GM19239 (cell line): ENCODE results near the gene MUC5AC.

Experiments
- DNase-seq: peaks from one replicate; pipeline ENCODE4 v3.0.0; 2011; ENCODE audit warnings: low spot score; ENCODE audit not compliant: insufficient read length
- FAIRE-seq: peaks from 2 replicates; lab custom pipeline; 2011; peaks lifted over from hg19 to GRCh38; lab: Jason Lieb, UNC

MUC5AC gene

GRCh38 chr11:1219834-1220815 lies 62.4 kb downstream of the MUC5AC start:
- no peak for FAIRE-seq
- DNase-seq: no peak

GRCh38 chr11:1220941-1221721 lies 63.4 kb downstream of the MUC5AC start:
- no peak for DNase-seq
- FAIRE-seq: no peak

DNA sequence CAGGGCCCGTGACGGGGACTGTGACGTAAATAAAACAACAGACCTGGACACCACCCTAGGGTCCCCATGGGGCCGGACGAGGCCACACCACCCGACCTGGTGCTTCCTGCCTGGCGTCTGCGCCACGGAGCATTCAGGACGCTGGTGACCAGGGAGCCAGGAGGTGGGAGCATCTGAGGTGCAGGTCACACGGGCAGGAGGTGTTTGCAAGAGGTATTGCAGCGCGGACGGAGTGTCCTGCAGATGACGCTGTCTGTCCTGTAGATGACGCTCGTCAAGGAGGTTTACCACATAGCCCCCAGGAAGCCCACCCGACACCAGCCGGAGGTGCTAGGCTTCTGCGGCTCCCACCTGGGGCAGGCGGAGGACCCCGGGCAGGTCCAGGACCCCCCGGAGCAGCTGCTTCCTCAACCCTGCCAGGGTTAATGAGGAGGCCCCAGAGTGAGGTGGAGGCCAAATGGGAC lies 64.1 kb downstream of the MUC5AC start:
- DNase-seq (no peak), FAIRE-seq (no peak)

GRCh38 chr11:1222491-1223345 lies 65.0 kb downstream of the MUC5AC start, which contains the start of gene MUC5B:
Gene MUC5B (plus strand): TSS chr11:1223066. CDS start chr11:1223124, 58 bp downstream.
- FAIRE-seq (no peak), DNase-seq (no peak)

DNA sequence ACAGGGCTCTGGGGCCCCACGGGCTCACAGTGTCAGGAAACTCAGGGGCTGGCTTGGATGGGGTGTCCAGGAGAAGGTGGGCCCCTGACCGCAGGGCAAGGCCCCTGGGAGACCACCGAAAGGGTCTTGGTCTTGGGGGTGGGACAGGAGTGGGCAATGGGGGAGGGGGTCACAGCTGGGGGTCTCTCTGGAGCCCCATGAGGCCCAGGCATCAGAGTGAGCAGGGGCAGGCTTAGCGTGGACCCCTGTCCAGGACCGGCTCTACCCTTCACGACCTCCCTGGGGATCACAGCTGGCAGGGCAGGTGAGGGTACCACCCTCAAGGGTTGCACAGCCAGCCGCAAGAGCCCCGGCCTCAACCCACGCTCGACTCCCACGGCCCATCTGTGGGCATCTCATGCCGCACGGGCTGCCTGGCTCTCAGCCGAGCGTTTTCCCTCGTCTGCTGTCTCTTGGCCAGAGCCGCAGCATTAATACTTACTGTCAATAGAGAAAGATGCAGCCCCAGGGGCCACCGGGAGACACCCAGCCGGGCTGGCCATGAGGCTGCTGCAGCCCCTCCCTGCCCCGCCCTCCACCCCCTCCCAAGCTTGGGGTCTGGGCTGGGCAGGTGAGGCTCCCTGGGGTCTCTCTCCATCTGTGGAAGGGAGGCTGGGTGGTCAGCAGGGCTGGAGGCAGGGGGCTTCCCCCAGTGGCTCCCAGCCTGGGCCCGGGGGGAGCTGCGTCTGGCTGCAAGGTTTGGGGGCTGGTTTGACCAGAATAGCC lies 65.8 kb downstream of the MUC5AC start:
- no peak for DNase-seq
- FAIRE-seq: no peak

- FAIRE-seq: no peak
Measured at GRCh38 chr11:1224111-1224490, 66.3 kb downstream of the MUC5AC start.

GRCh38 chr11:1224491-1225385 lies 67.0 kb downstream of the MUC5AC start:
- DNase-seq: no peak
- FAIRE-seq: no peak

More at GRCh38 chr11:1224111-1224490, 66.3 kb downstream of the MUC5AC start:
- no peak for DNase-seq

GRCh38 chr11:1225386-1226225 lies 67.9 kb downstream of the MUC5AC start:
- FAIRE-seq: no peak
- no peak for DNase-seq

DNA sequence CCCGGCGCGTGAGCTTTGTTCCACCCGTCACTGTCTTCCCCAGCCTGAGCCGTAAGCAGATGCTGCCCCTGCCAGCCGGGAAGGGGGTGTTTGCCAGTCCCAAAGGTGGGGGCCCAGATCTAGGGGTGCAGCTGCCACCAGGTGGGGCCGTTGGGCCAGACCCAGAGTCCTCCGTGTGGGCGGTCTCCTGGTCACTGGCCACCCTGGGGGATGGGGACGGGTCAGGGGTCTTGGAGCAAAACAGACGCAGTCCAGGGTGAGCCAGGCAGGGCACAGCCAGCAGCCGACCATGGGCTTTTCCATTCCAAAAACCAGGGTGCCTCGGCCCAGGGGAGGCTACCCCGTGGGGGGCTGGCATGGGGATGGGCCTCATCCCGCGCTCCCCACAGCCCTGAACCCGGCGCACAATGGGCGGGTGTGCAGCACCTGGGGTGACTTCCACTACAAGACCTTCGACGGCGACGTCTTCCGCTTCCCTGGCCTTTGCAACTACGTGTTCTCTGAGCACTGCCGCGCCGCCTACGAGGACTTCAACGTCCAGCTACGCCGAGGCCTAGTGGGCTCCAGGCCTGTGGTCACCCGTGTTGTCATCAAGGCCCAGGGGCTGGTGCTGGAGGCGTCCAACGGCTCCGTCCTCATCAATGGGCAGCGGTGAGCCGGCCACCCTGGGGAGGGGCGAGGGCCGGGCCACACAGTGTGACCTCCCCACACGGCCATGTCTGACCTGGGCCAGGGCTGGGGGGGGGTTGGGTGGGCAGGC lies 68.7 kb downstream of the MUC5AC start:
- FAIRE-seq: no peak
- DNase-seq: no peak

DNA sequence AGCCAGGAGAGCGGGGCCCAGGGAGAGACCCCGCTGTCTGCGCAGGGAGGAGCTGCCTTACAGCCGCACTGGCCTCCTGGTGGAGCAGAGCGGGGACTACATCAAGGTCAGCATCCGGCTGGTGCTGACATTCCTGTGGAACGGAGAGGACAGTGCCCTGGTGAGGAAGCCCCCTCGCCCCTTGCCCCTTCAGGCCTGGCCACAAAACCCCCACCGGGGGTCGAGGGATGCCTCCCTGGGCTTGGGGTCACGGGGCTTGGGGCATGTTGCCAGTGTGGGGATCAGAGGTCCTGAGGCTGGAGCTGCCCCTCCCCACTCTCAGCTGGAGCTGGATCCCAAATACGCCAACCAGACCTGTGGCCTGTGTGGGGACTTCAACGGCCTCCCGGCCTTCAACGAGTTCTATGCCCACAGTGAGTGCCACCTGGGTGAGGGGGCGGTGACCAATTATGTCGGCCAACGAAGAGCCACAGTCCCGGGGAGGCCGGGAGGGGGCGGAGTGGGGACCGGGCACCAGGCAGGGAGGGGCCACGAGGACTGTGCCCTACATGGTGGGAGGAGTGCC lies 69.3 kb downstream of the MUC5AC start:
- DNase-seq: no peak

DNA sequence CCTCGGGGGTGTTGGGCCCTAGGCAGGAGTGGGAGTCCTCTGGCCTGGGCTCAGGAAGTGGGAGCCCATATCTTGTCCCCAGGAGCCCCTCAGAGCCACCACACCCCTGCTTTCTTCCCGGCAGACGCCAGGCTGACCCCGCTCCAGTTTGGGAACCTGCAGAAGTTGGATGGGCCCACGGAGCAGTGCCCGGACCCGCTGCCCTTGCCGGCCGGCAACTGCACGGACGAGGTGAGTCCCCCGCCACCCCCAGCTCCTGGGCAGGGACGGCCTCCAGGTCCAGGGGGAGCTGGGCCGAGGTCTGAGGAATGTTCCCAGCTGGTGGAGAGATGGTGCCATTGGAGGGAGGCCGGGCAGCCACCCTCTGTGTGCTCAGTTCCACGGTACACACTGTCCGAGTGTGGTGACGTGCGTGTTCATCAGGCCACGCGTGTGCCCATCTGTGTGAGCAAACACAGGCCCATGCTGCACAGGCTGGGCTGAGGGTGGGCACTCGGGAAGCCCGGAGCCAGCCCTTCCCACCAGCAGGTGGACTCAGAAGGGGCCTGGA lies 69.9 kb downstream of the MUC5AC start:
- DNase-seq: no peak
- no peak for FAIRE-seq

More for the DNA sequence above, 69.3 kb downstream of the MUC5AC start:
- no peak for FAIRE-seq

DNA sequence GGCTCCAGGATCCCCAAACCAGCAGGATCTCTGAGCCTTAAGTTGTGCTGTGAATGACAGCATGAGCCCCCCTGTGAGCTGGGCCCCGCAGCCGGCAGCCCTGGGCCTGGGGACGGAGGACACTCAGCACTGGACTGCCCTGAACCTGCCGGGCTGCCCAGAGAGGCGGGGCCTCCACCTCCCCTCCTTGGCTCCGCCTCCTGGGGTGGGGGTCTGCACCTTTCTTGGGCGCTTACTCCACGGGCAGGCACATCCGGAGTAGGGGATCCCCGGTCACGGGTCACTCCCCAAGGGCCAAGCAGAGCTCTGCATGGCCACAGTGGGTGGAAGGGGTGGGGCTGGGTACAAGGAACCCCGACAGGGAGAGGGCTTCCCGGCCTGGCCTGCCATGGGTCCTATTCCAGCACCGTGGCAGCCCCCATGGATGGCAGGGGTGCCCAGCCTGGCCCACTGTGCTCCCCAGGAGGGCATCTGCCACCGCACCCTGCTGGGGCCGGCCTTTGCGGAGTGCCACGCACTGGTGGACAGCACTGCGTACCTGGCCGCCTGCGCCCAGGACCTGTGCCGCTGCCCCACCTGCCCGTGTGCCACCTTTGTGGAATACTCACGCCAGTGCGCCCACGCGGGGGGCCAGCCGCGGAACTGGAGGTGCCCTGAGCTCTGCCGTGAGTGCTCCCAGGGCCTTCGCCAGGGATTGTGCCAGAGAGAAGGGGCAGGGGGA lies 70.5 kb downstream of the MUC5AC start:
- DNase-seq: no peak
- FAIRE-seq: no peak

- DNase-seq (no peak), FAIRE-seq (no peak)
Measured at GRCh38 chr11:1228921-1229451, 71.2 kb downstream of the MUC5AC start.

DNA sequence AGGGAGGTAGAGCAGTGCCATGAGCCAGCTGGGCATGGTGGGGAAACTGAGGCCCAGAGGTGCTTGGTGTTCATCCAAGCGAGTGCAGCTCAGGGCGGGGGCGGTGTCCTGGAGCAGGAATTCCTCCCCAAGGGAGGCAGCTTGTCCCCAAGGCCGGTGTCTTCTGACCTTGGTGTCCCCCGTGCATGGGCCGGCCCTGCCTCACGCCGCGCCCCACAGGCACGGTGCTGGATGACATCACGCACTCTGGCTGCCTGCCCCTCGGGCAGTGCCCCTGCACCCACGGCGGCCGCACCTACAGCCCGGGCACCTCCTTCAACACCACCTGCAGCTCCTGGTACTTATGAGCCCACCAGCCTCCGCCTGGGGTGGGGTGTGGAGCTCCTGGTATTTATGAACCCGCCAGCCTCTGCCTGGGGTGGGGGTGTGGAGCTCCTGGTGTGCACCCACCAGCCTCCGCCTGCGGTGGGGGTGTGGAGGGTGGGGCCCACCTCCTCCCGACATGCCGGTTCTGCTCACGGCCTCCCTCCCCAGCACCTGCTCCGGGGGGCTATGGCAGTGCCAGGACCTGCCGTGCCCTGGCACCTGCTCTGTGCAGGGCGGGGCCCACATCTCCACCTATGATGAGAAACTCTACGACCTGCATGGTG lies 71.8 kb downstream of the MUC5AC start:
- DNase-seq: no peak
- FAIRE-seq: no peak

GRCh38 chr11:1230121-1230455 lies 72.3 kb downstream of the MUC5AC start:
- FAIRE-seq (no peak), DNase-seq (no peak)
